Stomach smooth muscle (tissue), 2 donors: ENCODE measurements around the gene PRRX1.

Experiments used
- H3K27ac ChIP-seq: one replicate; pipeline ENCODE4 v1.7.0; 2013; ENCODE audit warnings: mild to moderate bottlenecking, low read length, inconsistent platforms
- H3K27me3 ChIP-seq, 2 donors: one replicate each; pipeline ENCODE4 v1.7.0; 2013; ENCODE audit warnings: low read length in 2 of 2; ENCODE audit not compliant: insufficient read depth in 2 of 2, control insufficient read depth in 1 of 2
- H3K36me3 ChIP-seq, 2 donors: one replicate each; pipeline ENCODE4 v1.7.0; 2013; ENCODE audit warnings: low read length in 2 of 2; ENCODE audit not compliant: control insufficient read depth in 2 of 2, insufficient read depth in 2 of 2
- H3K4me1 ChIP-seq: one replicate; pipeline ENCODE4 v1.7.0; 2013; ENCODE audit warnings: low read length; ENCODE audit not compliant: control insufficient read depth, insufficient read depth
- H3K4me3 ChIP-seq, 2 donors: one replicate each; pipeline ENCODE4 v1.7.0; 2013; ENCODE audit warnings: low read length in 2 of 2
- H3K9ac ChIP-seq, 2 donors: one replicate each; pipeline ENCODE4 v1.7.0; 2013; ENCODE audit warnings: low read length in 2 of 2, mild to moderate bottlenecking in 1 of 2
- H3K9me3 ChIP-seq, 2 donors: one replicate each; pipeline ENCODE4 v1.7.0; 2013; ENCODE audit warnings: low read length in 2 of 2; ENCODE audit not compliant: control insufficient read depth in 2 of 2
- donor health status: healthy.
- donor health status: Pancreatic carcinoma.

PRRX1 gene

DNA sequence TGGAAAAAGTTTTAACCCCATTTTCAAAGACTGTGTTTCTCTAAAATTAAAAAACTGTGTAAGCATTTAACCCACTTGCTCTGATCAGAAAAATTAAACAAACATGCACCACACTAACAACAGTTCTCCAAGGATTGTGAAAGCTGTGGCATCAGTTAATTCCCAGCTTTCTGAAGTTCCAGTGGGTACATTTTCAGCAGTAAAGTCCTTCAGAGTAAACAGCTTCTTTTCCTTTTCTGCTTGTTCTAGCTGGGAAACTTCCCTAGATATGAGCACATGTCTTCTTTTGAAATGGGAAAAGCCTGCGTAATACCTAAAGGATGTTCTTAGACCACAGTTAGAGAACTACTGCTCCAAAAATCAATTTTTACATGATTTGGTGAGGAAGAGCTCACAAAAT lies 11.1 kb downstream of the PRRX1 start:
- no peaks in the 10 kb centered on the region for H3K4me1 ChIP-seq
- H3K9ac ChIP-seq, result no peak overlapping the region
- no peaks in the 10 kb centered on the region for H3K36me3 ChIP-seq
- no peaks in the 10 kb centered on the region for H3K9me3 ChIP-seq
- no peak overlapping the region for H3K27ac ChIP-seq
- H3K27me3 ChIP-seq, result peaks cover 19 to 23% of the 10 kb centered on the region in 2 donors
- no peak overlapping the region for H3K4me3 ChIP-seq

DNA sequence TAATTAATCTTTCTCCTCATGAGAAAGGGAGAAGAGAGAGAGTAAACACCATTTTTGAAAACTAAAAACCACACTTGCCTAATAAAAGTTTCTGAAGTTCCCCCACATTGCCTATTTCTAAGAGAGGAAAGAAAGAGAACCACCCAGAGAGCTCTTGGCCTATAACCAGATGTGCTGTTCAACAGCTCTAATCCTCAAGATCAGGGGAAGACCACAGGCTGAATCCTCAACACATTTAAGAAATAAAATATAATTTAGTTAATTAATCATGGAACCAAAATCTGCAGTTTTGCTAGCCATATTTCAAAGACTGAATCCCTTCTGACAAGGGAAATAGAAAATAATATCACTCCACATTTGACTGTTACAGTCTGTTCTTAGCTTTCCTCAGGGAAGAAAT lies 11.9 kb downstream of the PRRX1 start:
- H3K4me1 ChIP-seq, result no peaks in the 10 kb centered on the region
- H3K9ac ChIP-seq, result no peak overlapping the region
- no peak overlapping the region for H3K4me3 ChIP-seq
- no peak overlapping the region for H3K27ac ChIP-seq
- H3K36me3 ChIP-seq, result no peaks in the 10 kb centered on the region
- peaks cover 12 to 16% of the 10 kb centered on the region in 2 donors for H3K27me3 ChIP-seq
- no peaks in the 10 kb centered on the region for H3K9me3 ChIP-seq

DNA sequence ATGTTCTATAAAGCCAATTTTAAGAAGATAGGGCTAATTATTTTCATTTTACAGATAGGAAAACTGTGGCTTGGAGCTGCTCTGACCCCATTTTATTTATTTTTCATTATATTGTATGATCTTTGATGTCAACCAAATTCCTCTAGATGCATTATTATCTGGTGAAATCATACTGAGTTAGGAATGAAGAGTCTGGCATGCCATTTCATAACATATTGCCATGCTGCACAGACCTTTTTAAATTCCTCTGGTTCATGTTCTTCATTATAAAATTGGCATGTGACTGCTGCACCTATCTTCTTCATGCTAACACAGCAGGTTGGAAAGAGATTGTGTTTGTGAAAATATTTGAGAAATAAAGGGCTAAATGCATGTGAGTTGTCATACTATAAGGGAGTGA lies 12.7 kb downstream of the PRRX1 start:
- no peak overlapping the region for H3K27ac ChIP-seq
- no peaks in the 10 kb centered on the region for H3K4me1 ChIP-seq
- H3K4me3 ChIP-seq, result no peak overlapping the region
- H3K9me3 ChIP-seq, result no peaks in the 10 kb centered on the region
- H3K27me3 ChIP-seq, result peaks cover 6 to 10% of the 10 kb centered on the region in 2 donors
- no peak overlapping the region for H3K9ac ChIP-seq
- H3K36me3 ChIP-seq, result no peaks in the 10 kb centered on the region

DNA sequence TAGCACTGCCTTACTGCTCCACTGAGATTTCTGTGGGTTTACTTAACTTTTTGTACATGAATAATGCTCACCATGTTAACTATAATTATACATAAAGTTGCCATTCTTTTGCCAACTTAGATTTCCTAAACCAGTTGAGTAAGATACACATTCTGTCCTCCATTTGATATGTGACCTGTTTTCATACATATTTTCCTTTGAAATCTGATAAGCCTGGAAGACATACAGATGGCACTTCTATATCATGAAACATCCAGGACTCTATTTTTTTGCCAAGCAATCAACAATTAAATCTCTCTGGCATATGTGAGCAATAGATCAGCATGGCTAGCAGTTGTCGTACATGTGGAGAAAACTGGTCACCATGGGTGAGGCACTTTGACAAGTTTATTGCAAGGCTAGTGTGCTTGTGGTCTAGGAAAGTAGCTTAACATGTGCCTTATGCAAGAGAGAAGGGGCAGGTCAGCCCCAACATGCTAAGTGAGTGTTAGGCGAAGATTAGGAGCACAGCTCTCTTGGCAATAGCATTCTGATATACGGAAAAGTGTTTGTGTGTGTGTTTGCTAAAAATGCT lies 14.2 kb downstream of the PRRX1 start:
- Histone ChIP-seq H3K9me3 (no peaks in the 10 kb centered on the region), H3K27ac (no peak overlapping the region), H3K27me3 (peaks cover 4 to 5% of the 10 kb centered on the region in 2 donors), H3K36me3 (no peaks in the 10 kb centered on the region), H3K4me3 (no peak overlapping the region), H3K4me1 (no peaks in the 10 kb centered on the region), H3K9ac (no peak overlapping the region)

DNA sequence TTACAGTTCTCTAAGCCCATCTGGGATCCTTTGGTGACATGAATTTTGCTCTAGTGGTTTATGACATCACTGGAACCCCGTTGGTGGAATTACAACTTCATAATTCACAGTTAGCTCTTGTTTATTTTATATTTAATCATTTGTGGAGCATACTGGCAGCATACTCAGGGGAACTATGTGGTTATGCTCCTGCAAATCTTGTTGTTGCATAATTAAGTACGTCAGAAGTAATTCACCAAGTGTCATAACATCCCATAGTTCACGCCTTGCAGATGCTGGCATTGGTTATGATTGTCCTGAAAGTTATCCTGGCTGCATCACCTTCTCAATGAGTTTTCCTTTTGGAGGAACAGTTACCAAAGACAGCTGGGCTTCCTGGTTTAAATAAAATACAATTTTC lies 16.5 kb downstream of the PRRX1 start:
- Histone ChIP-seq H3K9ac (no peak overlapping the region), H3K4me3 (no peak overlapping the region), H3K27me3 (no peaks in the 10 kb centered on the region), H3K36me3 (no peaks in the 10 kb centered on the region), H3K27ac (no peak overlapping the region), H3K9me3 (no peaks in the 10 kb centered on the region), H3K4me1 (no peaks in the 10 kb centered on the region)

DNA sequence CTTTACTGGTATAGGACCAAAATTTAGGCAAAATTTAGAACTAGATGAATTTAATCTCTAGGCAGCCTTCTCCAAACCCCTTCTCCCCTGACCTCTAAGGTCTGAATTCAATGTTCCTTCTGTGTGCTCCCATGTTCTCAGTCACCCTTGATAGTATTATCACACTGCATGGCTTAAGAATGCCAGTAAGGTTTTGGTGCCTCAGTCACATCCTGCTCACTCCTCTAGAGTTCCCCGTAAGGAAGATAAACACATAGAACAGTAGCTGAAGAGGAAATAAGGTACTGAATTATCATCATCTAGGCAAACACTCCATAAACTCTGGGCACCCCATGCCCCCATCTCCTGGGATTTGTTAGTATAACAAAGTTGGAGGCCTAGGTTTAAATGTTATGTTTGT lies 18.2 kb downstream of the PRRX1 start:
- no peaks in the 10 kb centered on the region for H3K36me3 ChIP-seq
- H3K9me3 ChIP-seq, result no peaks in the 10 kb centered on the region
- no peak overlapping the region for H3K4me3 ChIP-seq
- no peak overlapping the region for H3K27ac ChIP-seq
- no peaks in the 10 kb centered on the region for H3K27me3 ChIP-seq
- no peaks in the 10 kb centered on the region for H3K4me1 ChIP-seq
- H3K9ac ChIP-seq, result no peak overlapping the region

DNA sequence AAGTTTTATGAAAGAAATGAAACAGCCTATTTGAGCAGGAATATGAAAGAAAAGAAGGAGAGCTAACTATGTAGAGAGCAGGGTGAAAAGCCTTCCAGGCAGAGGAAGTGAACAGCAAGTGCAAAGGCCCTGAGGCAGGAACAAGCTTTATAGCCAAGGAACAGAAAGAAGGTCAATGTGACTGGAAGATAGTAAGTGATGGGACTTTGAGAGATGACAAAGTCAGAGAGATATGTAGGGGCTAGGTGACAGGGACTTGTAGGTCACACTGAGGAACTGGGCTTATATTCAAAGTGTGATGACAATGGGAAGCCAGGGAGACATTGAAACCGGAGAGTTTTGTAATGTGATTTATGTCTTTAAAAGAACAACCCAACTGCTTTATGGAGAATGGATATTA lies 18.9 kb downstream of the PRRX1 start:
- no peaks in the 10 kb centered on the region for H3K36me3 ChIP-seq
- H3K9me3 ChIP-seq, result no peaks in the 10 kb centered on the region
- H3K9ac ChIP-seq, result no peak overlapping the region
- no peaks in the 10 kb centered on the region for H3K27me3 ChIP-seq
- H3K27ac ChIP-seq, result no peak overlapping the region
- no peaks in the 10 kb centered on the region for H3K4me1 ChIP-seq
- H3K4me3 ChIP-seq, result no peak overlapping the region

DNA sequence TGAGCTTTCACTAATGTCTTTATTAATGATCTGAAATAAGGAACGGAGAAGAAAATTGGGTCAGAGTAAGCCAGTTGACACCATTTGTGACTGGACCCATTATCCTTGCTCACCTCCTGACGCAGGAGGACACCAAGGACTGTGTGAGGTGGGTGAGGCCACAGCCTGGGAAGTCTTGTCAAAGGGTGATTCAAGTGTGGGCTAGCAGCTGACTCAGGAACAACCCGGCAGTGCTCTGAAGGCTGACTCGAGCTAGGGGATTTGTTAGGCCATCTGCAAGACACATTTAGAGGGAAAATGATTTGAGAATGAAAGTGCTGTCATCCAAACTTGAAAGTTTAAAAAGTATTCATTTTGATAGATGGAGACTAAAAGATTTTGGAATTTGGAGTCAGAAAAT lies 21.2 kb downstream of the PRRX1 start:
- H3K9me3 ChIP-seq, result no peaks in the 10 kb centered on the region
- no peaks in the 10 kb centered on the region for H3K4me1 ChIP-seq
- H3K27ac ChIP-seq, result no peak overlapping the region
- no peak overlapping the region for H3K4me3 ChIP-seq
- no peaks in the 10 kb centered on the region for H3K36me3 ChIP-seq
- no peak overlapping the region for H3K9ac ChIP-seq
- H3K27me3 ChIP-seq, result no peaks in the 10 kb centered on the region

DNA sequence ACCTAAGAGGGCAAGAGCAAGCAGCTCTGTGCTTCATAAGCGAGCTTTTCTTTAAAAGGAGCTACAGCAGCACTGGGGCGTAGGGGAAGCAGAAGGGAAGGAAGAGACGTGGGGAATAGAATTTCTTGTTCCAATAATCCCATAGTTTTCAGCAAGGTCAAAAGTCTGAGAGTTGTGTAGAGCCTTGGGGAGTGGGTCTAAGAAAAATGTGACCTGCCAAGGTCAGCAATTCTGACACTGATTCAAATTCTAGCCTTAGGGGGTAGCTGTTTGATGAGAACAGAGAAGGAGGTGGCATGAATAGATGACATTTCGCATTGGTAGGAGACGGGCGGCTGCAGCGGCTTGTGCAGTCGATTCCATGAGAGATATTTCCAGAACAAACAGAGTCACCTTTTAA lies 22.4 kb downstream of the PRRX1 start:
- H3K27ac ChIP-seq, result no peak overlapping the region
- no peaks in the 10 kb centered on the region for H3K4me1 ChIP-seq
- no peaks in the 10 kb centered on the region for H3K36me3 ChIP-seq

DNA sequence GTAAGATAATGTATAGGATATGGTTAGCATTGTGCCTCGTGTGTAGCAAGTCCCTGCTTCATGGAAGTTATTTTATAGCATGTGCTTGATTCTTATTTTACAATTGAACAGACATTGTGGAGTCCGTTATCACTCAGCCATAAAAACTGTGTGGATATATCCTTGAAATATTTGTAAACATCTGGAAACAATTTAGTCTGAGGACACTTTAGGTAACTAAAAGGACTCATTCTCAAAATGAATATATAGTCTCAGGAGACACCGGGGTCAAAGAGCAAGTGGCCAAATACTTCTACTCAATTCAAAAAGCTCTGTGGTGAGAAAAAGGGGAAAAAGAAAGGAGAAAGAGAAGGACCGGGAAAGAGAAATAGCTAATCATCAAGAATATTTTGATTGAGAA lies 23.7 kb downstream of the PRRX1 start:
- H3K4me1 ChIP-seq, result no peaks in the 10 kb centered on the region
- H3K27ac ChIP-seq, result no peak overlapping the region
- H3K9me3 ChIP-seq, result no peaks in the 10 kb centered on the region
- no peaks in the 10 kb centered on the region for H3K27me3 ChIP-seq
- no peak overlapping the region for H3K9ac ChIP-seq
- H3K4me3 ChIP-seq, result no peak overlapping the region
- no peaks in the 10 kb centered on the region for H3K36me3 ChIP-seq

More for the DNA sequence above, 22.4 kb downstream of the PRRX1 start:
- Histone ChIP-seq H3K4me3 (no peak overlapping the region), H3K27me3 (no peaks in the 10 kb centered on the region), H3K9me3 (no peaks in the 10 kb centered on the region), H3K9ac (no peak overlapping the region)

DNA sequence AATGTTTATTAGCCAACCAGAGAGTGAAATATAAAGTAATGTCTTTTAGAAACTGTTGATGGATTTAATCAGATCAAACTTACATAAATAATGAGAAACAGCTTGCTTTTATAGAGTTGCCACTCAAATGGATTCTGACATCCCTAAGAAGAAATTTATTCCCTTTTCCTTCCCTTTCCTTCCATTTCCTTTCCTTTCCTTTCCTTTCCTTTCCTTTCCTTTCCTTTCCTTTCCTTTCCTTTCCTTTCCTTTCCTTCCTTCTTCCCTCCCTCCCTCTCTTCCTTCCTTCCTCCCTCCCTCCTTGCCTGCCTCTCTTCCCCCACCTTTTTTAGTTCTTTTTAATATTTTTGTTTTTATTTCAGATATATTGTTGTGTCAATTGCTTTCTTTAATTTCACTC lies 27.3 kb downstream of the PRRX1 start:
- Histone ChIP-seq H3K4me1 (no peaks in the 10 kb centered on the region), H3K36me3 (no peaks in the 10 kb centered on the region)

More for the DNA sequence above, 27.3 kb downstream of the PRRX1 start:
- Histone ChIP-seq H3K9me3 (no peaks in the 10 kb centered on the region), H3K27ac (no peak overlapping the region), H3K27me3 (peaks cover 0 to 2% of the 10 kb centered on the region in 2 donors), H3K9ac (no peak overlapping the region), H3K4me3 (no peak overlapping the region)
